ENCODE results near the gene AP4E1.

- no peak for TF ChIP-seq CTCF (conservative IDR thresholded peaks at IDR 0.05; ENCODE audit: low read length)
- TF ChIP-seq EZH2phosphoT487 (IDR thresholded peaks at IDR 0.05; ENCODE audit: borderline replicate concordance, low read depth, low read length) = no peak
Measured at GRCh38 chr15:50944672-50945071, 36.2 kb downstream of the AP4E1 start.

Data from OCI-LY7 (cell line).